Endodermal cell (in vitro differentiated cells): ENCODE data around the gene SPON1. TPM values are rescaled to one million over a fixed set of nuclear protein-coding genes. Genes with fewer than 3 reads are reported as not detected.

Experiments
- DNase-seq: peaks from one replicate; pipeline ENCODE4 v3.0.0-alpha.2; 2017
- H3K27ac ChIP-seq: 2 replicates; pipeline ENCODE4 v1.5.1; 2013; ENCODE audit warnings: mild to moderate bottlenecking, low read depth, low read length, moderate library complexity
- H3K27me3 ChIP-seq: 2 replicates; pipeline ENCODE4 v1.6.1; 2013; ENCODE audit warnings: mild to moderate bottlenecking, low read length, moderate library complexity; ENCODE audit not compliant: insufficient read depth, control insufficient read depth, poor library complexity, severe bottlenecking
- H3K36me3 ChIP-seq: 2 replicates; pipeline ENCODE4 v1.7.0; 2013; ENCODE audit warnings: mild to moderate bottlenecking, low read length, moderate library complexity; ENCODE audit not compliant: control insufficient read depth, insufficient read depth
- H3K4me1 ChIP-seq: one replicate; pipeline ENCODE4 v1.7.0; 2013; ENCODE audit warnings: low read length; ENCODE audit not compliant: control insufficient read depth, insufficient read depth
- H3K4me3 ChIP-seq: 2 replicates; pipeline ENCODE4 v1.5.1; 2013; ENCODE audit warnings: mild to moderate bottlenecking, low read length, moderate library complexity
- H3K9ac ChIP-seq: 2 replicates; pipeline ENCODE4 v1.6.1; 2013; ENCODE audit warnings: mild to moderate bottlenecking, low read length, moderate library complexity; ENCODE audit not compliant: poor library complexity, severe bottlenecking; ENCODE audit errors: extremely low read depth
- H3K9me3 ChIP-seq: 2 replicates; pipeline ENCODE4 v1.6.1; 2013; ENCODE audit warnings: mild to moderate bottlenecking, low read length, moderate library complexity; ENCODE audit not compliant: control insufficient read depth
- H3K27ac Mint-ChIP-seq: 2 replicates; pipeline ENCODE4 v1.8.0; 2020; ENCODE audit warnings: mixed read lengths
- H3K27me3 Mint-ChIP-seq: 2 replicates; pipeline ENCODE4 v1.8.0; 2021; ENCODE audit warnings: mild to moderate bottlenecking, mixed read lengths; ENCODE audit not compliant: insufficient read depth
- H3K36me3 Mint-ChIP-seq: 2 replicates; pipeline ENCODE4 v1.8.0; 2020; ENCODE audit warnings: low read depth, mixed read lengths
- H3K4me1 Mint-ChIP-seq: 2 replicates; pipeline ENCODE4 v1.8.0; 2020; ENCODE audit warnings: mixed read lengths
- H3K4me3 Mint-ChIP-seq: 2 replicates; pipeline ENCODE4 v1.8.0; 2020; ENCODE audit warnings: mild to moderate bottlenecking, moderate library complexity, mixed read lengths
- H3K9me3 Mint-ChIP-seq: 2 replicates; pipeline ENCODE4 v1.8.0; 2020; ENCODE audit warnings: mild to moderate bottlenecking, mixed read lengths
- WGBS, 2 experiments: methylation state at CpG; one replicate each; pipeline versions ENCODE4 v1.1.5 to v1.1.7; 2013; ENCODE audit warnings: missing lambda C conversion rate in 2 of 2, mixed read lengths in 1 of 2; ENCODE audit not compliant: insufficient coverage in 1 of 2, insufficient read length in 1 of 2; 5-methylcytosine and 5-hydroxymethylcytosine counted together
- total RNA-seq, 2 donors: library from RNA; stranded (reverse); fragmentation: NEBNext Ultra II Directional in 1 of 2; extraction: Animal tissue kit (Norgen Biotek cat#: 25700) in 1 of 2; gene quantifications; 2 replicates in 1 of 2; 3 replicates in 1 of 2; pipeline ENCODE4 v1.2.1, GENCODE V29; 2021
- TF ChIP-seq, protein P1 (sequence below): fragments of 200-600 bp; sonication (generic); conservative IDR thresholded peaks from 2 replicates; pipeline ENCODE4 v1.5.0; 2021; ENCODE audit warnings: antibody characterized with exemption, mild to moderate bottlenecking

Gene SPON1
- total RNA-seq, 2 donors from 2014 or later, result 0.13 to 1.6 TPM

DNA sequence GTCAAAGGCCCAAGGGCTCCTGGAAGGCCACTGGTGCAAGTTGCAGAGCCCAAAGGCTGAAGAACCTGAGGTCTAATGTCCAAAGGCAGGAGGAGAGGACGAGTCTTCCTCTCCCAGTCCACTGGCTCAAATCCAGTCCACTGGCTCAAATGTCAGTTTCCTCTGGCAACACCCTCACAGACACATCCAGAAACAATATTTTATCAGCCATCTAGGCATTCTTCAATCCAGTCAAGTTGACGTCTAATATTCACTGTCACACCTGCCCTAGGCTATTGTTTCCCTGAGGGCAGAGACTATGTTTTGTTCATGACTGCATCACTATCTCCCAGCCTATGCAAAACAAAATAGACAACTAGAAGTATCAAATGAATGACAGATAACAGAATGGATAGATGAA lies 148.1 kb downstream of the SPON1 start:
- Histone ChIP-seq H3K4me1 (peaks cover 2% of the 10 kb centered on the region), H3K36me3 (no peaks in the 10 kb centered on the region), H3K9me3 (no peaks in the 10 kb centered on the region), H3K9ac (no peak overlapping the region), H3K4me3 (no peak overlapping the region), H3K27ac (no peak overlapping the region), H3K27me3 (no peaks in the 10 kb centered on the region)
- Mint-ChIP-seq H3K9me3 (no peaks in the 10 kb centered on the region), H3K4me3 (no peak overlapping the region), H3K27ac (no peak overlapping the region), H3K27me3 (no peaks in the 10 kb centered on the region), H3K4me1 (peaks cover 3% of the 10 kb centered on the region), H3K36me3 (no peaks in the 10 kb centered on the region)
- DNase-seq, result no peak
- 82 to 91% methylated on average over 1 to 2 of the region's 2 CpGs for WGBS, 2 experiments
- TF ChIP-seq, protein P1, sequence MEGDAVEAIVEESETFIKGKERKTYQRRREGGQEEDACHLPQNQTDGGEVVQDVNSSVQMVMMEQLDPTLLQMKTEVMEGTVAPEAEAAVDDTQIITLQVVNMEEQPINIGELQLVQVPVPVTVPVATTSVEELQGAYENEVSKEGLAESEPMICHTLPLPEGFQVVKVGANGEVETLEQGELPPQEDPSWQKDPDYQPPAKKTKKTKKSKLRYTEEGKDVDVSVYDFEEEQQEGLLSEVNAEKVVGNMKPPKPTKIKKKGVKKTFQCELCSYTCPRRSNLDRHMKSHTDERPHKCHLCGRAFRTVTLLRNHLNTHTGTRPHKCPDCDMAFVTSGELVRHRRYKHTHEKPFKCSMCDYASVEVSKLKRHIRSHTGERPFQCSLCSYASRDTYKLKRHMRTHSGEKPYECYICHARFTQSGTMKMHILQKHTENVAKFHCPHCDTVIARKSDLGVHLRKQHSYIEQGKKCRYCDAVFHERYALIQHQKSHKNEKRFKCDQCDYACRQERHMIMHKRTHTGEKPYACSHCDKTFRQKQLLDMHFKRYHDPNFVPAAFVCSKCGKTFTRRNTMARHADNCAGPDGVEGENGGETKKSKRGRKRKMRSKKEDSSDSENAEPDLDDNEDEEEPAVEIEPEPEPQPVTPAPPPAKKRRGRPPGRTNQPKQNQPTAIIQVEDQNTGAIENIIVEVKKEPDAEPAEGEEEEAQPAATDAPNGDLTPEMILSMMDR, result no peak

DNA sequence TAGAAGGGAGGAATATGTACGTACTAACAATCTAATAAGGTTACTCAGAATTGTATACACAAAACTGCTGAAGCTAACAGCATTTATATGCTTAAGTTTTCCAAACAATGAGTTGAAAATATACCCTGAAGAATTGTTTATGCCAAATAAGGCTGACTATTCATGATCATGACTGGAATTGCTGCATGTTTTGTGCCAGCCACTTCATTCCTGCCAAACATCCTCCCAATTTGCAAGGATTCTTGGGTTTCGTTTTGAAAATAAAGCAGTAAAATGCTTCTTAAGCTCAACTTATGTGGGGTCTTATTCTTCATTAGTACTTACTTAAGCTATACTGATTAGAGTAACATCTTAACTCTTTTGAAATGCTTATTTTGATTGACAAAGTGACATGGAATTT lies 149.0 kb downstream of the SPON1 start:
- Histone ChIP-seq H3K36me3 (no peaks in the 10 kb centered on the region), H3K9me3 (no peaks in the 10 kb centered on the region), H3K27me3 (no peaks in the 10 kb centered on the region), H3K4me3 (no peak overlapping the region), H3K9ac (no peak overlapping the region), H3K4me1 (peaks cover 2% of the 10 kb centered on the region), H3K27ac (no peak overlapping the region)
- DNase-seq, result no peak
- no peak overlapping the region for H3K4me3 Mint-ChIP-seq
- H3K36me3 Mint-ChIP-seq, result no peaks in the 10 kb centered on the region
- WGBS, 2 experiments, result 44% methylated on average over 1 of the region's 2 CpGs; no CpG with 5 or more reads in 1 of the 2 experiments
- H3K4me1 Mint-ChIP-seq, result peaks cover 3% of the 10 kb centered on the region
- H3K27ac Mint-ChIP-seq, result no peak overlapping the region
- TF ChIP-seq, protein P1, result no peak
- no peaks in the 10 kb centered on the region for H3K27me3 Mint-ChIP-seq
- peaks cover 2% of the 10 kb centered on the region for H3K9me3 Mint-ChIP-seq

DNA sequence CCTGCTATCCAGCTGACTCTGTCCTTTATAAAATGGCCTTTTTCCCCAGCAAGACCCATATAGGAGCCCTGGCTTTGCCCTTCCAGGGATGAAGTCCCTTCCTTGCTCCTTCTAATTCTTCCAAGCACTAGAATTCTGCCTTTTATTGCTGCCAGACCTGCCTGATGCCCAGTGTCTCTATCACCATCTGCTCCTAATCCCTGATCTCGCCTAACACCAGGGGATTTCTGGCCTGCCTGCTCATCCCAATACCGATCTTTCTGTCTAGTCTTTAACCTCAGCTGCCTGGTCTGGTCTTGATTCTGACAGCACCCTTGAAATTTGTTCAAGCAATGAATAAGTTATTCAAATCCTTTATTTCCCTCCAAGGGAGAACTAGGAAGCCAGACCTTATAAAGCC lies 150.2 kb downstream of the SPON1 start:
- no peaks in the 10 kb centered on the region for H3K27me3 ChIP-seq
- DNase-seq, result no peak
- H3K27ac ChIP-seq, result no peak overlapping the region
- H3K9ac ChIP-seq, result no peak overlapping the region
- H3K4me3 Mint-ChIP-seq, result no peak overlapping the region
- no peaks in the 10 kb centered on the region for H3K4me1 Mint-ChIP-seq
- H3K36me3 ChIP-seq, result no peaks in the 10 kb centered on the region
- peaks cover 3% of the 10 kb centered on the region for H3K9me3 Mint-ChIP-seq
- no peaks in the 10 kb centered on the region for H3K36me3 Mint-ChIP-seq
- no peak overlapping the region for H3K4me3 ChIP-seq
- no peak overlapping the region for H3K27ac Mint-ChIP-seq
- no peaks in the 10 kb centered on the region for H3K9me3 ChIP-seq
- no peaks in the 10 kb centered on the region for H3K27me3 Mint-ChIP-seq
- no peaks in the 10 kb centered on the region for H3K4me1 ChIP-seq
- TF ChIP-seq, protein P1, result no peak
- WGBS, 2 experiments, result 90 to 92% methylated on average over 2 of the region's 2 CpGs
